ENCODE results near the gene CD48. TPM values are rescaled to one million over a fixed set of nuclear protein-coding genes. Genes with fewer than 3 reads are reported as not detected.

The CD48 gene
- total and polyA plus RNA-seq, 4 donors, result 2.5 to 10.0 (median 5.1) TPM

DNA sequence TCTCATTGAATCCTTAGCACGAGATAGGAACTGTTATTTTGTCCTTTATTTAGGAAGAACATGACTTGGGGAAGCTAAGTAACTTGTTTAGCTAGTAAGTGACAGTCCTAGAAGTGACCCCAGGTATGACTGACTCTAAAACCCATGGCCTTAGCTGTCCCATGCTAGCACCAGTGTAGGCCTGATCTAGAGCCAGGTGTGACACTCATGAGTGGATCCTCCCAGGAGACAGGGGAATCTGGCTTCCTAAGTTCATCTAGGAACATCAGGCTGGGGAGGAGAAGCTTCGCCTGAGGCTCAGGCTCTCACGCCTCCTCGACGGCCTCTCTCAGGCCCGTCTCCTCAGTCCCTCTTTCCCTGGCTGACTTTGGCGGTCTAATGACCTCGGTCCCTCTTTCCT is 31.2 kb downstream of the CD48 start:
- no peak overlapping the region for H3K27ac ChIP-seq (ENCODE audit: low read depth in 1 of 2, low read length in 2 of 2)
- peaks cover 0 to 1% (median 0%) of the 10 kb centered on the region in 4 donors for H3K4me1 ChIP-seq (ENCODE audit: control insufficient read depth in 4 of 4, insufficient read depth in 4 of 4, low read length in 3 of 4)
- no peak for DNase-seq (ENCODE audit: low spot score)
- no peaks in the 10 kb centered on the region for H3K9me3 ChIP-seq (ENCODE audit: control insufficient read depth in 4 of 4, low read length in 3 of 4)
- no peak overlapping the region for H3K9ac ChIP-seq (ENCODE audit: low read depth in 1 of 2, low read length in 2 of 2)
- WGBS, result 93% methylated on average over 8 of the region's 8 CpGs
- H3K4me3 ChIP-seq (ENCODE audit: low read depth in 1 of 3, low read length in 3 of 3), result no peak overlapping the region
- no peak for TF ChIP-seq CTCF (IDR thresholded peaks at IDR 0.05; ENCODE audit: low read depth, low read length, missing input control)
- TF ChIP-seq NR2F2 (IDR thresholded peaks at IDR 0.05), result no peak
- TF ChIP-seq, protein P1, sequence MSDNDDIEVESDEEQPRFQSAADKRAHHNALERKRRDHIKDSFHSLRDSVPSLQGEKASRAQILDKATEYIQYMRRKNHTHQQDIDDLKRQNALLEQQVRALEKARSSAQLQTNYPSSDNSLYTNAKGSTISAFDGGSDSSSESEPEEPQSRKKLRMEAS (IDR thresholded peaks at IDR 0.05), result no peak
- TF ChIP-seq HNF4G (IDR thresholded peaks at IDR 0.05), result no peak
- no peak for TF ChIP-seq HNF4A (conservative IDR thresholded peaks at IDR 0.05)
- TF ChIP-seq GABPA (IDR thresholded peaks at IDR 0.05 in 1 of 2, conservative IDR thresholded peaks at IDR 0.05 in 1 of 2), result no peak
- no peak for TF ChIP-seq EGR1 (IDR thresholded peaks at IDR 0.05; ENCODE audit: low read depth in 2 of 2)
- TF ChIP-seq, protein P2, sequence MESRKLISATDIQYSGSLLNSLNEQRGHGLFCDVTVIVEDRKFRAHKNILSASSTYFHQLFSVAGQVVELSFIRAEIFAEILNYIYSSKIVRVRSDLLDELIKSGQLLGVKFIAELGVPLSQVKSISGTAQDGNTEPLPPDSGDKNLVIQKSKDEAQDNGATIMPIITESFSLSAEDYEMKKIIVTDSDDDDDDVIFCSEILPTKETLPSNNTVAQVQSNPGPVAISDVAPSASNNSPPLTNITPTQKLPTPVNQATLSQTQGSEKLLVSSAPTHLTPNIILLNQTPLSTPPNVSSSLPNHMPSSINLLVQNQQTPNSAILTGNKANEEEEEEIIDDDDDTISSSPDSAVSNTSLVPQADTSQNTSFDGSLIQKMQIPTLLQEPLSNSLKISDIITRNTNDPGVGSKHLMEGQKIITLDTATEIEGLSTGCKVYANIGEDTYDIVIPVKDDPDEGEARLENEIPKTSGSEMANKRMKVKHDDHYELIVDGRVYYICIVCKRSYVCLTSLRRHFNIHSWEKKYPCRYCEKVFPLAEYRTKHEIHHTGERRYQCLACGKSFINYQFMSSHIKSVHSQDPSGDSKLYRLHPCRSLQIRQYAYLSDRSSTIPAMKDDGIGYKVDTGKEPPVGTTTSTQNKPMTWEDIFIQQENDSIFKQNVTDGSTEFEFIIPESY (IDR thresholded peaks at IDR 0.05), result no peak
- no peak for TF ChIP-seq ATF3 (IDR thresholded peaks at IDR 0.05)
- TF ChIP-seq SP1 (IDR thresholded peaks at IDR 0.05), result no peak
- TF ChIP-seq, protein P3, sequence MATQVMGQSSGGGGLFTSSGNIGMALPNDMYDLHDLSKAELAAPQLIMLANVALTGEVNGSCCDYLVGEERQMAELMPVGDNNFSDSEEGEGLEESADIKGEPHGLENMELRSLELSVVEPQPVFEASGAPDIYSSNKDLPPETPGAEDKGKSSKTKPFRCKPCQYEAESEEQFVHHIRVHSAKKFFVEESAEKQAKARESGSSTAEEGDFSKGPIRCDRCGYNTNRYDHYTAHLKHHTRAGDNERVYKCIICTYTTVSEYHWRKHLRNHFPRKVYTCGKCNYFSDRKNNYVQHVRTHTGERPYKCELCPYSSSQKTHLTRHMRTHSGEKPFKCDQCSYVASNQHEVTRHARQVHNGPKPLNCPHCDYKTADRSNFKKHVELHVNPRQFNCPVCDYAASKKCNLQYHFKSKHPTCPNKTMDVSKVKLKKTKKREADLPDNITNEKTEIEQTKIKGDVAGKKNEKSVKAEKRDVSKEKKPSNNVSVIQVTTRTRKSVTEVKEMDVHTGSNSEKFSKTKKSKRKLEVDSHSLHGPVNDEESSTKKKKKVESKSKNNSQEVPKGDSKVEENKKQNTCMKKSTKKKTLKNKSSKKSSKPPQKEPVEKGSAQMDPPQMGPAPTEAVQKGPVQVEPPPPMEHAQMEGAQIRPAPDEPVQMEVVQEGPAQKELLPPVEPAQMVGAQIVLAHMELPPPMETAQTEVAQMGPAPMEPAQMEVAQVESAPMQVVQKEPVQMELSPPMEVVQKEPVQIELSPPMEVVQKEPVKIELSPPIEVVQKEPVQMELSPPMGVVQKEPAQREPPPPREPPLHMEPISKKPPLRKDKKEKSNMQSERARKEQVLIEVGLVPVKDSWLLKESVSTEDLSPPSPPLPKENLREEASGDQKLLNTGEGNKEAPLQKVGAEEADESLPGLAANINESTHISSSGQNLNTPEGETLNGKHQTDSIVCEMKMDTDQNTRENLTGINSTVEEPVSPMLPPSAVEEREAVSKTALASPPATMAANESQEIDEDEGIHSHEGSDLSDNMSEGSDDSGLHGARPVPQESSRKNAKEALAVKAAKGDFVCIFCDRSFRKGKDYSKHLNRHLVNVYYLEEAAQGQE (IDR thresholded peaks at IDR 0.05), result no peak
- no peak for TF ChIP-seq FOXA2 (IDR thresholded peaks at IDR 0.05)
- no peak for TF ChIP-seq YY1 (IDR thresholded peaks at IDR 0.05)
- TF ChIP-seq RAD21 (IDR thresholded peaks at IDR 0.05), result no peak
- no peak for TF ChIP-seq FOXA1 (IDR thresholded peaks at IDR 0.05)
- H3K27me3 ChIP-seq (ENCODE audit: control insufficient read depth in 4 of 4, insufficient read depth in 4 of 4, low read length in 3 of 4), result no peaks in the 10 kb centered on the region
- H3K36me3 ChIP-seq (ENCODE audit: control insufficient read depth in 4 of 4, insufficient read depth in 3 of 4, low read depth in 1 of 4, low read length in 3 of 4), result no peaks in the 10 kb centered on the region

GRCh38 chr1:160679893-160680292 is 31.7 kb downstream of the CD48 start:
- no peaks in the 10 kb centered on the region for H3K36me3 ChIP-seq (ENCODE audit: control insufficient read depth in 4 of 4, insufficient read depth in 3 of 4, low read depth in 1 of 4, low read length in 3 of 4)
- no peak overlapping the region for H3K27ac ChIP-seq (ENCODE audit: low read depth in 1 of 2, low read length in 2 of 2)
- H3K9me3 ChIP-seq (ENCODE audit: control insufficient read depth in 4 of 4, low read length in 3 of 4), result no peaks in the 10 kb centered on the region
- TF ChIP-seq YY1 (IDR thresholded peaks at IDR 0.05), result no peak
- 82% methylated on average over 3 of the region's 3 CpGs for WGBS
- no peak overlapping the region for H3K4me3 ChIP-seq (ENCODE audit: low read depth in 1 of 3, low read length in 3 of 3)
- DNase-seq (ENCODE audit: low spot score), result no peak
- H3K4me1 ChIP-seq (ENCODE audit: control insufficient read depth in 4 of 4, insufficient read depth in 4 of 4, low read length in 3 of 4), result peaks cover 0 to 3% (median 0%) of the 10 kb centered on the region in 4 donors
- no peaks in the 10 kb centered on the region for H3K27me3 ChIP-seq (ENCODE audit: control insufficient read depth in 4 of 4, insufficient read depth in 4 of 4, low read length in 3 of 4)
- no peak overlapping the region for H3K9ac ChIP-seq (ENCODE audit: low read depth in 1 of 2, low read length in 2 of 2)

All from liver (tissue), 9 donors.